Mesodermal cell (in vitro differentiated cells): ENCODE measurements around the gene SV2C.
"Not testable (repeated sequence)": the region's sequence is repeated elsewhere in the genome, so short reads cannot be mapped to it uniquely, and the experiment has no call there.

ENCODE experiments used
- H3K27ac ChIP-seq: 2 replicates; pipeline ENCODE4 v1.7.0; 2013; ENCODE audit warnings: mild to moderate bottlenecking, low read depth, low read length, moderate library complexity; ENCODE audit not compliant: severe bottlenecking
- H3K36me3 ChIP-seq: 2 replicates; pipeline ENCODE4 v1.7.1; 2013; ENCODE audit warnings: mild to moderate bottlenecking, low read length, moderate library complexity; ENCODE audit not compliant: control insufficient read depth, insufficient read depth
- H3K4me1 ChIP-seq: one replicate; pipeline ENCODE4 v1.7.1; 2013; ENCODE audit warnings: mild to moderate bottlenecking, low read length; ENCODE audit not compliant: insufficient read depth, control insufficient read depth, poor library complexity, severe bottlenecking
- H3K4me3 ChIP-seq: 2 replicates; pipeline ENCODE4 v1.7.0; 2013; ENCODE audit warnings: low read length, control low read depth, mild to moderate bottlenecking; ENCODE audit not compliant: insufficient read depth, poor library complexity, severe bottlenecking; ENCODE audit errors: extremely low read depth
- H3K9me3 ChIP-seq: 2 replicates; pipeline ENCODE4 v1.7.1; 2013; ENCODE audit warnings: mild to moderate bottlenecking, low read length, moderate library complexity; ENCODE audit not compliant: control insufficient read depth
- WGBS, 2 experiments: methylation state at CpG; one replicate each; pipeline ENCODE4 v1.1.5; 2013; ENCODE audit warnings: missing lambda C conversion rate in 2 of 2; ENCODE audit not compliant: insufficient coverage in 2 of 2; 5-methylcytosine and 5-hydroxymethylcytosine counted together

SV2C gene

DNA sequence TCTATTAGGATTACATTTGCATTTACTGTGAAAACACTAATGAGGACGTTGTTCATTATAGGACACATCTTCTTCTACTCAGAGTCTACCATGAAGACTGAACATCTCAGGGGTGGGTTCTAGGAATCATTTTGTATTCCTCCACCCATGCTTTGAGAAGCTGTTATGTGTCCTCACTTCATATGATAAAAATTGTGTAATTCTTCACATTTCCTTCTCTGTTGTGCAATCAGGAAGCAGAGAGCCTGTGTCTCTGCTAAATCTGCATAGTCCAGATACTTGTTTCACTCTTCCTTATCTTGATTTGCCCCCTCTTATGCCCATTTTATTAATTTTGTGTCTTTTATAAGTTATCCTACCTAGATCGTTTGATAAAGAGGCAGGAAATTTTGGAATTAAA lies 222.1 kb downstream of the SV2C start:
- Histone ChIP-seq H3K27ac (no peak overlapping the region), H3K9me3 (no peaks in the 10 kb centered on the region), H3K36me3 (no peaks in the 10 kb centered on the region), H3K4me3 (no peak overlapping the region), H3K4me1 (no peaks in the 10 kb centered on the region)
- WGBS, 2 experiments, result no CpG with 5 or more reads among the region's 2 CpGs

DNA sequence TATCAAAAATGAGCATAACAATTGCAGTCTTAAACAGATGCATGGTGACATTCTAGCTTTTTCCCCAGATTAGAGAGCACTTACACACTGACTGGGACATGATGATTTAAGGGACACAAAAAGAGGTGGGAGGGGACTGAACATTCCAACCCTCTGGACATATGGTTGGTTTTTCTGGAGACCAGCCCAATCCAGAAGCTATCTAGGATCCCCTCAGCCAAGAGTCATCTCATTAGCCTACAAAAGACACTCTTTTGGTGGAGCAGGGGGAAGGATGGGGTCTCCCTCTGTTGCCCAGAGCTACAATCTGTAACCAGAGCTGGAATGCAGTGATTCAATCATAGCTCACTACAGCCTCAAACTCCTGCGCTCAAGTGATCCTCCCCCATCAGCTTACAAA lies 222.6 kb downstream of the SV2C start:
- H3K36me3 ChIP-seq, result no peaks in the 10 kb centered on the region
- no CpG with 5 or more reads among the region's 1 CpG for WGBS, 2 experiments
- H3K4me1 ChIP-seq, result no peaks in the 10 kb centered on the region
- H3K27ac ChIP-seq, result no peak overlapping the region
- no peak overlapping the region for H3K4me3 ChIP-seq
- H3K9me3 ChIP-seq, result no peaks in the 10 kb centered on the region

DNA sequence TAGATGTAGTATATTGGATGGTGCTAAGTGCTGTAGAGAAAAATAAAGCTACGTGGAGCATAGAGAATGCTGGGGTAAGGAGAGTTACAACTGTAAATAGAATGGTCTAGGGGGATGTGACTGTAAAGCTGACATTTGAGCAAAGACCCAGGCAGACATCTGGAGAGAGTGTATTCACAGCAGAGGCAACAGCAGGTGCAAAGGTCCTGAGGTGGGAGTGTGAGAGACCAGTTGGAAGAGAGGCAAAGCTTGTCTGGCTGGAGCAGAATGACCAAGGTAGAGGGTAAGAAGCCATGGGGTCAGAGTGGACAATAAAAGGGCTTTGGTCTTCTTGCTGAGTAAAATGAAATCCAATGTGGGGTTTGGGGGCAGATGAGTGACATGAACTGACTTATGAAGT lies 227.0 kb downstream of the SV2C start:
- no peaks in the 10 kb centered on the region for H3K36me3 ChIP-seq
- 92 to 93% methylated on average over 1 of the region's 1 CpG for WGBS, 2 experiments
- no peak overlapping the region for H3K4me3 ChIP-seq
- H3K27ac ChIP-seq, result no peak overlapping the region
- no peaks in the 10 kb centered on the region for H3K4me1 ChIP-seq
- H3K9me3 ChIP-seq, result no peaks in the 10 kb centered on the region

DNA sequence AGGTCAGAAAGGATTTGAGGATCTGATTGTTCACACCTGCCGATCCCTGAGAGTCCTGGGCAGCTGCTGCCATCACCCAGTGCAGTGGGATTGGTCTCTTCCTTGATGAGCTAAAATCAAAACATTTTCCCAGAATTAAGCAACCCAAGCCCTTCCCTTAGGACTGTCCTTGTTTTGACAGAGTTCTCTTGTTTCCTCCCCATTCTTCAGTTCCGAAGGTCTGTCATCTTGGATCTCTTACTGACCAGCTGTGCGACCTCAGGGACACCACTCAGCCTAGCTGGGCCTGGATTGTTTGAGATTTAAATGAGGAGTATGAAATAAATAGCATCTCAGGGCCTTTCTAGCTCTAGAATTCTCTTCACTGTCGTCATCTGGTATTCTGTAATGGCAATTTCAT lies 229.6 kb downstream of the SV2C start:
- Histone ChIP-seq H3K36me3 (no peaks in the 10 kb centered on the region), H3K9me3 (no peaks in the 10 kb centered on the region), H3K4me1 (no peaks in the 10 kb centered on the region), H3K27ac (no peak overlapping the region), H3K4me3 (no peak overlapping the region)
- WGBS, 2 experiments, result 79 to 94% methylated on average over 2 to 3 of the region's 4 CpGs

DNA sequence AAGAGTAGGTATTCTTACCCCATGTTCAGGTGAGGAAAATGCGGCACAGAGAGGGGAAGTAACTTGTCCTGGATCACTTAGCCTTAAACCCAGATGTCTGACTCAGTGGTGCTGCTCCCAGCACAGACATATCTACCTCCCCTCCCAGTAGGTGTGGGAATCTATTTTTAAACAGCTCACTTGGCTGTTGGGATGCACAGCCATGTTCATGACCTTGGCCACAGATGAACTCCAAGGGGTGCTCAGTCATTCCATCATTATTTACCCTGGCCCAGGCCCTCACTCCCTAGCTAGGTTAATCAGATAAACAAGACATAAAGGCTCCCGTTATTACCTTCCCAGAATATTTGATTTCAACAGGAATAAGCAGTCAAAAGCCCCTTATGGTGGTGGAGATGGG lies 231.5 kb downstream of the SV2C start:
- Histone ChIP-seq H3K4me1 (peaks cover 13% of the 10 kb centered on the region), H3K9me3 (no peaks in the 10 kb centered on the region), H3K36me3 (no peaks in the 10 kb centered on the region), H3K27ac (no peak overlapping the region), H3K4me3 (no peak overlapping the region)
- WGBS, 2 experiments, result no CpG with 5 or more reads among the region's 2 CpGs

DNA sequence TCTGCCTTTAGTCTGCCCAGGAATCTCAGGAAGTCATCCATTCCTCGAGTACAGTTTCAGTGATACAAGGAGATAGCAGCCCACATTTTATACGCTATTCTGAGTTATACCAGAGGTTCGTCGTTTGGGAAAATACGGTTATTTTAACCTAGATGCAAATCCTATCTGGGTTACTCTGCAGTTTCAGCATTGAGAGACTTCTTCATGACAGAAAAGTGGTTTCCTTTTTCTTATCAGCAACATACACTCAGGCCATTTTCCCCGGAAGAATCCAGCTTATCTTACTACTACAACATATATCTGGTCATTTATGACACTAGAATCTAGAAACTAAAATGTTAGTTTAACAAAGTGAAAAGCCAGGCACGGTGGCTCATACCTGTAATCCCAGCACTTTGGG lies 236.5 kb downstream of the SV2C start:
- WGBS, 2 experiments, result 87 to 92% methylated on average over 6 of the region's 7 CpGs
- Histone ChIP-seq H3K36me3 (no peaks in the 10 kb centered on the region), H3K4me1 (peaks cover 14% of the 10 kb centered on the region), H3K4me3 (no peak overlapping the region), H3K9me3 (no peaks in the 10 kb centered on the region), H3K27ac (no peak overlapping the region)

DNA sequence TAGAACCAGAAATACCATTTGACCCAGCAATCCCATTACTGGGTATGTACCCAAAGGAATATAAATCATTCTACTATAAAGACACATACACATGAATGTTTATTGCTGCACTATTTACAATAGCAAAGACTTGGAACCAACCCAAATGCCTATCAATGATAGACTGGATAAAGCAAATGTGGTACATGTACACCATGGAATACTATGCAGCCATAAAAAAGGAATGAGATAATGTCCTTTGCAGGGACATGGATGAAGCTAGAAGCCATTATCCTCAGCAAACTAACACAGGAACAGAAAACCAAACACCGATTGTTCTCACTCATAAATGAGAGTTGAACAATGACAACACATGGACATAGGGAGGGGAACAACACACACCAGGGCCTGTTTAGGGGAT lies 240.3 kb downstream of the SV2C start:
- not testable (repeated sequence) for H3K4me3 ChIP-seq, H3K36me3 ChIP-seq, H3K27ac ChIP-seq, H3K9me3 ChIP-seq
- H3K4me1 ChIP-seq, result peaks cover 35% of the 10 kb centered on the region
- no CpG with 5 or more reads among the region's 1 CpG for WGBS, 2 experiments

DNA sequence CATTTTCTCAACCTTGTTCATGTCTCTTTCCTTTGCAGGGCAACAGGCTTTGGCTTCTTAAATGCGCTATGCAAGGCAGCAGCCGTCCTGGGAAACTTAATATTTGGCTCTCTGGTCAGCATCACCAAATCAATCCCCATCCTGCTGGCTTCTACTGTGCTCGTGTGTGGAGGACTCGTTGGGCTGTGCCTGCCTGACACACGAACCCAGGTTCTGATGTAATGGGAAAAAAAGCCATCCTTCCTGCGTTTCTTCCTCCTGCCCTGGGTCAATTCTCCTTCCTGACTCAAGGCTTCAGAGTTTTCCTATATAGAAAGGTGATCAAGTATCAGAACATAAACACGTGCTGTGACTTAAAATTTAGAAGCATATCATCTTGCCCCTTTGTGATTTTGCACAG lies 242.1 kb downstream of the SV2C start:
- WGBS, 2 experiments, result 52 to 63% methylated on average over 2 to 3 of the region's 7 CpGs
- no peaks in the 10 kb centered on the region for H3K9me3 ChIP-seq
- no peaks in the 10 kb centered on the region for H3K36me3 ChIP-seq
- H3K4me3 ChIP-seq, result no peak overlapping the region
- peaks cover 22% of the 10 kb centered on the region for H3K4me1 ChIP-seq
- no peak overlapping the region for H3K27ac ChIP-seq

DNA sequence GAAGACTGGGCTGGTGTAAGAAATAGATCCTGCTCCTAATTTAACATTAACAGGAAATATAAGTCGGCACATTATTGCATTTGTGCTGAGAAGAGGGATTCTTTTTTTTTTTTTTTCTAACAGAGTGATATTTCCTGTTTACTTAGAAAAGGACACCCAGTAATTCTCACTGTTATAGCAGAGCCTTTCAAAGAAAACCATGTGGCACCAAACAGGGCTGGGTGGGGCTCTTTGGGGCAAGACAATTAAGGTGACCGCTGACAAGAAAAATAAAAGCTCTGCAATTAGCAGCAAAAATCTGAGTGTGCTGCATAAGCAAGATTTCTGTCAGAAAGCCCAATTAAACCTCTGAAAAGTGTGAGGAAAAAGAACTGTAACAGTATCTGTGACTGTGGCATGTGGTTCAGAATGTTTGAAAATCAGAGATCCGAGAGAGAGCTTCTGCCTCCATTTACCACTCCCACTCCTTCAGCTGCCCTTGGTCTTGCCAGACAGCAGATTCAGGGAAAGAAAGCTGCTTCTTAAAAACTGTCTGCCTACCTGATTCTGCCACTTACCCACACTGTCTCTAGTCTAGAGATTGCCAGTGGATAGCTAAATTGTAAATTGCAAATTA lies 242.8 kb downstream of the SV2C start:
- no peaks in the 10 kb centered on the region for H3K9me3 ChIP-seq
- no peak overlapping the region for H3K4me3 ChIP-seq
- no peak overlapping the region for H3K27ac ChIP-seq
- 7 to 11% methylated on average over 1 of the region's 3 CpGs for WGBS, 2 experiments
- H3K36me3 ChIP-seq, result no peaks in the 10 kb centered on the region
- peaks cover 23% of the 10 kb centered on the region for H3K4me1 ChIP-seq

DNA sequence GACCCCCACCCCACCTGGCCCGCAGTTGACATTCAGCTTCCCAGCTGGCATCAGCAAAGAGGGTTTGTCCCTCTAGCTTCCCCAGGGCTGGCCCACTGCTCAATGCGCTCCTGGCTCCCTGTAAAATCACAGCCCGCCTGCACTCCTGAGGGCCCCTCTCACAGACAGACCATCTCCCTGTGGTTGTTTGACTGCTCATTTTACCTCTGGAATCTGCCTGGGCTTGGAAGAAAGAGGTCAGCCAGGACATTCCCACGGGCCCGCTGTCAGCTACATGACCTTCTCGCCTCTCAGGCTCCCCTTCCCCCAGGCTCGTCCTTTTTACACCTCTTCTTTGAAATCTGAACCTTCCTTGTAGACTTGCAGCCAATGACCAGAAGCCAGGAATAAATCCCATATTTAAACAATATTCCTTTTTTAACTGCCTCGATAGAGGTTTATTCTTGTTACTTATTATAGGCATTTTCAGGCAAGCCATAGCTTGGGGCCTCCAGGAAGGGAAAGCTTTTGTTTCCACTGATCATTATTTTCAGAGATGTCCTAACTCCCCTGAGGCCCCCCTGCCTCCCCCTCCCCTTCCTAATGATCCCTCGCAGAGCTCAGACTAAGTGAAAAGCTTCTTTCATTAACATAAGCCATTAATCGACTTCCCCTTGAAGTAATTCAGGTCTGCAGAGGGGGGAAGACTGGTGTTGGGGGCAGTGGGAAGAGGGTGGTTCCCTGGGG lies 243.6 kb downstream of the SV2C start:
- Histone ChIP-seq H3K4me1 (peaks cover 29% of the 10 kb centered on the region), H3K4me3 (no peak overlapping the region)
- 6 to 10% methylated on average over 6 to 7 of the region's 10 CpGs for WGBS, 2 experiments

DNA sequence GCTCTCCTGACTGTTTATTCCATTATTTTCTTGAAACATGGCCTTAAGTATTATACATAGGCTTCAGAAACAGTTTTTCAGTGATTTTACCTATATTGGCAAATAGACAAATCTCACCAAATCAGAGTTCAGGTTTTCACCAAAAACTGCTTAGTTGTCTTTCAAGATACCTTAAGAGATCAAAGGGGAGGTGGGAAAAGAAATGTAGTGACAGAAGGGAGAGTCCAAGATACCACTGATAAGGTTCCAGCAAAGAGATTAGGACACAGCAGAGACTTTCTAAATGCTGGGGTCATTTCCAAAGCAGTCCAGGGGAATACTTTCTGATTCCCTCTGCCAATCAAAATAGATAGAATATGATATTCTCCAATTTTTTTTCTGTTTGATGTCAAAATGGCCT lies 246.2 kb downstream of the SV2C start:
- Histone ChIP-seq H3K4me3 (no peak overlapping the region), H3K4me1 (peaks cover 29% of the 10 kb centered on the region), H3K36me3 (no peaks in the 10 kb centered on the region), H3K9me3 (no peaks in the 10 kb centered on the region), H3K27ac (no peak overlapping the region)

More for the DNA sequence above, 243.6 kb downstream of the SV2C start:
- H3K36me3 ChIP-seq, result no peaks in the 10 kb centered on the region
- H3K27ac ChIP-seq, result peak overlapping the region; percentile 72
- H3K9me3 ChIP-seq, result no peaks in the 10 kb centered on the region
